PC-9 (cell line): ENCODE results near the gene GPR146. TPM values are rescaled to one million over a fixed set of nuclear protein-coding genes. Genes with fewer than 3 reads are reported as not detected.

Experiments used
- BruUV-seq: library from RNA; stranded (reverse); fragments of 400-500 nt; replicated peaks from 2 replicates; lab custom pipeline; 2021; lab: Mats Ljungman, UMichigan
- CTCF ChIA-PET: fragments of 300-600 bp; sonication (Branson Sonifier 250); formaldehyde crosslinking; loops from one replicate; lab custom pipeline; 2022; ENCODE audit warnings: antibody characterized with exemption; lab: Charles Lee
- POLR2A ChIA-PET: fragments of 300-600 bp; sonication (Branson Sonifier 250); formaldehyde crosslinking; loops from one replicate; lab custom pipeline; 2022; ENCODE audit warnings: antibody characterized with exemption; ENCODE audit not compliant: unreplicated experiment; lab: Charles Lee
- DNase-seq, 2 experiments: peaks; one replicate each; pipeline versions ENCODE4 v3.0.0 to v3.0.0-alpha.2; 2015 to 2022; ENCODE audit warnings: mixed read lengths in 1 of 2
- H2AFZ ChIP-seq: fragments of 200-600 bp; sonication (generic); 2 replicates; pipeline ENCODE4 v1.8.1; 2017; ENCODE audit warnings: antibody characterized with exemption
- H3F3A ChIP-seq: fragments of 200-600 bp; sonication (generic); 2 replicates; pipeline ENCODE4 v1.8.1; 2017; ENCODE audit warnings: antibody characterized with exemption, mild to moderate bottlenecking, low read depth; ENCODE audit not compliant: insufficient read depth
- H3K27ac ChIP-seq: fragments of 200-600 bp; sonication (generic); 2 replicates; pipeline ENCODE4 v1.6.1; 2016; ENCODE audit warnings: mixed run types
- H3K27me3 ChIP-seq: fragments of 200-600 bp; sonication (generic); 2 replicates; pipeline ENCODE4 v1.6.1; 2016; ENCODE audit warnings: low read depth, mixed run types; ENCODE audit not compliant: insufficient read depth
- H3K36me3 ChIP-seq: fragments of 200-600 bp; sonication (generic); 2 replicates; pipeline ENCODE4 v1.6.1; 2016; ENCODE audit warnings: low read depth, mixed run types
- H3K4me1 ChIP-seq: fragments of 200-600 bp; sonication (generic); replicated peaks from 2 replicates; pipeline ENCODE4 v1.6.1; 2016; ENCODE audit warnings: mixed run types; ENCODE audit not compliant: insufficient read depth
- H3K4me2 ChIP-seq: fragments of 200-600 bp; sonication (generic); 2 replicates; pipeline ENCODE4 v1.6.1; 2017; ENCODE audit warnings: mixed run types
- H3K4me3 ChIP-seq: fragments of 200-600 bp; sonication (generic); 2 replicates; pipeline ENCODE4 v1.6.1; 2016; ENCODE audit warnings: mixed run types
- H3K79me2 ChIP-seq: fragments of 200-600 bp; sonication (generic); 2 replicates; pipeline ENCODE4 v1.6.1; 2017; ENCODE audit warnings: low read depth, mixed run types
- H3K9me2 ChIP-seq: fragments of 200-600 bp; sonication (generic); 2 replicates; pipeline ENCODE4 v1.8.1; 2017; ENCODE audit warnings: mild to moderate bottlenecking; ENCODE audit not compliant: insufficient read depth
- H3K9me3 ChIP-seq: fragments of 200-600 bp; sonication (generic); 2 replicates; pipeline ENCODE4 v1.8.1; 2016; ENCODE audit warnings: low read depth; ENCODE audit not compliant: insufficient read depth
- H4K20me1 ChIP-seq: fragments of 200-600 bp; sonication (generic); 2 replicates; pipeline ENCODE4 v1.8.1; 2017; ENCODE audit not compliant: insufficient read depth
- CTCF ChIP-seq: fragments of 200-600 bp; sonication (generic); conservative IDR thresholded peaks from 2 replicates; pipeline ENCODE4 v1.6.1; 2017; ENCODE audit warnings: mixed run types, antibody characterized with exemption, mild to moderate bottlenecking, moderate library complexity
- EZH2 ChIP-seq: fragments of 200-600 bp; sonication (generic); IDR thresholded peaks from 2 replicates; pipeline ENCODE4 v1.8.0; 2017; ENCODE audit warnings: antibody characterized with exemption, low read depth
- intact Hi-C: fragments of 100-400 bp; cut with micrococcal nuclease; formaldehyde crosslinking; loops from one replicate; pipeline ENCODE4 v1.10.0; 2022; ENCODE audit not compliant: unreplicated experiment
- total RNA-seq: library from RNA; stranded (reverse); gene quantifications from 2 replicates; pipeline ENCODE4 v1.2.3, GENCODE V29; 2021

The GPR146 gene
- total RNA-seq, 1 experiment from 2014 or later, result 3.4 TPM

- Histone ChIP-seq H4K20me1 (peaks cover 37% of the 10 kb centered on the region), H3K4me1 (no peaks in the 10 kb centered on the region), H3K4me2 (no peak overlapping the region), H3K27me3 (no peaks in the 10 kb centered on the region), H3K9me2 (no peaks in the 10 kb centered on the region), H2AFZ (no peak overlapping the region), H3F3A (peaks cover 10% of the 10 kb centered on the region; the same call in 1 of the 2 replicates), H3K36me3 (no peaks in the 10 kb centered on the region), H3K9me3 (no peaks in the 10 kb centered on the region), H3K4me3 (no peak overlapping the region), H3K27ac (no peak overlapping the region), H3K79me2 (no peaks in the 10 kb centered on the region)
- no peak for DNase-seq
- intact Hi-C loops, result no loop called here
- POLR2A ChIA-PET, result no interaction called here
- CTCF ChIA-PET, result no interaction called here
- BruUV-seq, result no TSS peak
- no peak for TF ChIP-seq CTCF
- no peak for TF ChIP-seq EZH2
Measured at GRCh38 chr7:1008733-1009363, 35.5 kb upstream of the GPR146 start.

- Histone ChIP-seq H3F3A (peaks cover 10% of the 10 kb centered on the region; the same call in 1 of the 2 replicates), H3K4me2 (no peak overlapping the region), H3K4me3 (no peak overlapping the region), H3K9me2 (no peaks in the 10 kb centered on the region), H3K27ac (no peak overlapping the region), H3K79me2 (no peaks in the 10 kb centered on the region), H3K36me3 (no peaks in the 10 kb centered on the region), H3K9me3 (no peaks in the 10 kb centered on the region), H4K20me1 (peaks cover 38% of the 10 kb centered on the region), H3K27me3 (no peaks in the 10 kb centered on the region), H2AFZ (no peak overlapping the region), H3K4me1 (no peaks in the 10 kb centered on the region)
- intact Hi-C loops, result no loop called here
- ChIA-PET POLR2A (no interaction called here), CTCF (no interaction called here)
- DNase-seq, result no peak
- TF ChIP-seq EZH2, result no peak
- no peak for TF ChIP-seq CTCF
- no TSS peak for BruUV-seq
Measured at GRCh38 chr7:1009747-1010146, 34.6 kb upstream of the GPR146 start.

GRCh38 chr7:1010226-1010625, 34.1 kb upstream of the GPR146 start:
- POLR2A ChIA-PET, result no interaction called here
- no TSS peak for BruUV-seq
- no peak overlapping the region for H3K4me3 ChIP-seq

More at GRCh38 chr7:1010226-1010625, 34.1 kb upstream of the GPR146 start:
- no peaks in the 10 kb centered on the region for H3K79me2 ChIP-seq
- no peak for DNase-seq
- peaks cover 10% of the 10 kb centered on the region; the same call in 1 of the 2 replicates for H3F3A ChIP-seq
- TF ChIP-seq EZH2, result no peak
- no peak overlapping the region for H2AFZ ChIP-seq
- no peaks in the 10 kb centered on the region for H3K9me2 ChIP-seq
- intact Hi-C loops, result no loop called here
- no peaks in the 10 kb centered on the region for H3K27me3 ChIP-seq
- no peak overlapping the region for H3K27ac ChIP-seq
- no peaks in the 10 kb centered on the region for H3K9me3 ChIP-seq
- H3K4me1 ChIP-seq, result no peaks in the 10 kb centered on the region
- peaks cover 38% of the 10 kb centered on the region for H4K20me1 ChIP-seq
- no peak overlapping the region for H3K4me2 ChIP-seq
- H3K36me3 ChIP-seq, result no peaks in the 10 kb centered on the region
- CTCF ChIA-PET, result no interaction called here
